ENCODE data around the gene ATXN10.

Gene ATXN10

GRCh38 chr22:45763236-45763624, 91.6 kb downstream of the ATXN10 start:
- Histone ChIP-seq H3K79me2 (ENCODE audit: low read length) (no peaks in the 10 kb centered on the region), H4K20me1 (ENCODE audit: insufficient read depth, low read length) (0 out of 2 replicates have a peak, but pooled peaks cover 6% of the 10 kb centered on the region), H3K36me3 (replicated peaks; ENCODE audit: low read depth, low read length) (peaks cover 2% of the 10 kb centered on the region), H3K27me3 (ENCODE audit: low read depth, low read length) (no peaks in the 10 kb centered on the region), H3K4me1 (ENCODE audit: low read length) (no peaks in the 10 kb centered on the region), H3K9me3 (ENCODE audit: insufficient read depth, low read length) (no peaks in the 10 kb centered on the region), H3K27ac (ENCODE audit: low read length) (no peak overlapping the region), H2AFZ (ENCODE audit: low read depth, low read length) (no peak overlapping the region), H3K4me2 (ENCODE audit: low read length) (no peak overlapping the region), H3K9ac (ENCODE audit: low read length) (no peak overlapping the region), H3K4me3 (ENCODE audit: low read length) (no peak overlapping the region)
- no peak for TF ChIP-seq EZH2phosphoT487 (IDR thresholded peaks at IDR 0.05; ENCODE audit: low read depth)
- no peak for TF ChIP-seq CTCF (IDR thresholded peaks at IDR 0.05; ENCODE audit: low read depth, low read length)

GRCh38 chr22:45768490-45768889, 96.9 kb downstream of the ATXN10 start:
- H3K36me3 ChIP-seq (replicated peaks; ENCODE audit: low read depth, low read length): peaks cover 8% of the 10 kb centered on the region
- H3K9me3 ChIP-seq (ENCODE audit: insufficient read depth, low read length): no peaks in the 10 kb centered on the region
- no peak overlapping the region for H3K4me3 ChIP-seq (ENCODE audit: low read length)
- H4K20me1 ChIP-seq (ENCODE audit: insufficient read depth, low read length): 0 out of 2 replicates have a peak, but pooled peaks cover 3% of the 10 kb centered on the region
- H3K79me2 ChIP-seq (ENCODE audit: low read length): no peaks in the 10 kb centered on the region
- no peak for TF ChIP-seq EZH2phosphoT487 (IDR thresholded peaks at IDR 0.05; ENCODE audit: low read depth)
- no peak for TF ChIP-seq CTCF (IDR thresholded peaks at IDR 0.05; ENCODE audit: low read depth, low read length)
- H3K4me1 ChIP-seq (ENCODE audit: low read length): peaks cover 15% of the 10 kb centered on the region
- H3K27me3 ChIP-seq (ENCODE audit: low read depth, low read length): no peaks in the 10 kb centered on the region
- H3K4me2 ChIP-seq (ENCODE audit: low read length): no peak overlapping the region
- no peak overlapping the region for H2AFZ ChIP-seq (ENCODE audit: low read depth, low read length)
- H3K9ac ChIP-seq (ENCODE audit: low read length): no peak overlapping the region
- H3K27ac ChIP-seq (ENCODE audit: low read length): no peak overlapping the region

- no peak overlapping the region for H3K9ac ChIP-seq (ENCODE audit: low read length)
- H3K79me2 ChIP-seq (ENCODE audit: low read length): peaks cover 7% of the 10 kb centered on the region; the same call in 1 of the 2 replicates
- no peak overlapping the region for H3K27ac ChIP-seq (ENCODE audit: low read length)
- H2AFZ ChIP-seq (ENCODE audit: low read depth, low read length): no peak overlapping the region
- H3K27me3 ChIP-seq (ENCODE audit: low read depth, low read length): no peaks in the 10 kb centered on the region
- TF ChIP-seq CTCF (IDR thresholded peaks at IDR 0.05; ENCODE audit: low read depth, low read length) (no peak), EZH2phosphoT487 (IDR thresholded peaks at IDR 0.05; ENCODE audit: low read depth) (no peak)
- H3K9me3 ChIP-seq (ENCODE audit: insufficient read depth, low read length): no peaks in the 10 kb centered on the region
- 0 out of 2 replicates have a peak, but pooled peaks cover 3% of the 10 kb centered on the region for H4K20me1 ChIP-seq (ENCODE audit: insufficient read depth, low read length)
- H3K4me2 ChIP-seq (ENCODE audit: low read length): no peak overlapping the region
- H3K4me3 ChIP-seq (ENCODE audit: low read length): no peak overlapping the region
- H3K36me3 ChIP-seq (replicated peaks; ENCODE audit: low read depth, low read length): peaks cover 13% of the 10 kb centered on the region
- peaks cover 16% of the 10 kb centered on the region for H3K4me1 ChIP-seq (ENCODE audit: low read length)
Observed at GRCh38 chr22:45769569-45770210, 98.1 kb downstream of the ATXN10 start.

GRCh38 chr22:45770506-45770905, 98.9 kb downstream of the ATXN10 start:
- TF ChIP-seq CTCF (IDR thresholded peaks at IDR 0.05; ENCODE audit: low read depth, low read length): no peak
- no peak for TF ChIP-seq EZH2phosphoT487 (IDR thresholded peaks at IDR 0.05; ENCODE audit: low read depth)
- H4K20me1 ChIP-seq (ENCODE audit: insufficient read depth, low read length): 0 out of 2 replicates have a peak, but pooled peaks cover 9% of the 10 kb centered on the region
- no peak overlapping the region for H2AFZ ChIP-seq (ENCODE audit: low read depth, low read length)
- H3K36me3 ChIP-seq (replicated peaks; ENCODE audit: low read depth, low read length): peaks cover 13% of the 10 kb centered on the region
- no peak overlapping the region for H3K9ac ChIP-seq (ENCODE audit: low read length)
- H3K79me2 ChIP-seq (ENCODE audit: low read length): peaks cover 12% of the 10 kb centered on the region
- H3K9me3 ChIP-seq (ENCODE audit: insufficient read depth, low read length): peaks cover 5% of the 10 kb centered on the region; the same call in 1 of the 2 replicates
- H3K4me1 ChIP-seq (ENCODE audit: low read length): peaks cover 24% of the 10 kb centered on the region
- no peak overlapping the region for H3K27ac ChIP-seq (ENCODE audit: low read length)
- no peak overlapping the region for H3K4me3 ChIP-seq (ENCODE audit: low read length)
- H3K4me2 ChIP-seq (ENCODE audit: low read length): no peak overlapping the region
- H3K27me3 ChIP-seq (ENCODE audit: low read depth, low read length): no peaks in the 10 kb centered on the region

Data from OCI-LY3 (cell line).